Measurements from ENCODE around the gene MRPL47.
"Not testable (repeated sequence)": the region's sequence is repeated elsewhere in the genome, so short reads cannot be mapped to it uniquely, and the experiment has no call there.

The MRPL47 gene

DNA sequence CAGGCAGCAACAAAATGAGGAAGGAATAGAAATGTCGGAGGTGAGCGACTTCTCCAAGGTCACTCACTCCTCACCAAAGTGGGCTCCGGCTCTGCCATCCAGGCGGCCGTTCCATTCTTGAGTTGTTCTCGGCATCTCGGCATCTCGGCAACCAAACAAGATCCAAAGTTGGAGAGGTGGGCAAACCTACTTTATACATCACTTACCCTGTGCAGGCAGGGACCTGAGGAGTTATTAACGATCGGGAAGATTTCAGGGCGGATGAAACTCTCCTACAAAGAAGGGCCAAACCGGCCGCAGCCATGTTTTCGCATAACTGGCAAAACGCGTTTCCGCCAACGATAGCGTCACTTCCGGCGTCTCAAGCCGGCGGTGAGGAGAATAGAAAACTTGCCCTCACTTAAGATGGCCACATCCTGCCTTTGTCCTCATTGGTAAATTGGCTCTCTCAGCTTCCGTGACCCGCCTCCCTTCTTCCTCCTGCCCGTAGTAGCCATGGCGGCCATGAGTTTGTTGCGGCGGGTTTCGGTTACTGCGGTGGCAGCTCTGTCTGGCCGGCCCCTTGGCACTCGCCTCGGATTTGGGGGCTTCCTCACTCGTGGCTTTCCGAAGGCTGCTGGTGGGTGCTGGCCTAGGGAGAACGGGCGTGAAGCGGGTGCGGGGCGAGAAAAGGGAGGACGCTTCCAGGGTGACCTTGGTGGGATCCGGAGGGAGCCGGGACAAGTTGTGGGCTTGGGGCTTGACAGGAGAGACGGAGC lies at the start of gene MRPL47, which contains the start of gene NDUFB5:
MRPL47 (minus strand) TSS at position 318 of the 758 bp plus-strand sequence; CDS start at position 304, 14 bp downstream.
NDUFB5 (plus strand) TSS at position 474 of the 758 bp plus-strand sequence; CDS start at position 496, 22 bp downstream.
- DNase-seq: peak; percentile 32 to 98 (median 89)

DNA sequence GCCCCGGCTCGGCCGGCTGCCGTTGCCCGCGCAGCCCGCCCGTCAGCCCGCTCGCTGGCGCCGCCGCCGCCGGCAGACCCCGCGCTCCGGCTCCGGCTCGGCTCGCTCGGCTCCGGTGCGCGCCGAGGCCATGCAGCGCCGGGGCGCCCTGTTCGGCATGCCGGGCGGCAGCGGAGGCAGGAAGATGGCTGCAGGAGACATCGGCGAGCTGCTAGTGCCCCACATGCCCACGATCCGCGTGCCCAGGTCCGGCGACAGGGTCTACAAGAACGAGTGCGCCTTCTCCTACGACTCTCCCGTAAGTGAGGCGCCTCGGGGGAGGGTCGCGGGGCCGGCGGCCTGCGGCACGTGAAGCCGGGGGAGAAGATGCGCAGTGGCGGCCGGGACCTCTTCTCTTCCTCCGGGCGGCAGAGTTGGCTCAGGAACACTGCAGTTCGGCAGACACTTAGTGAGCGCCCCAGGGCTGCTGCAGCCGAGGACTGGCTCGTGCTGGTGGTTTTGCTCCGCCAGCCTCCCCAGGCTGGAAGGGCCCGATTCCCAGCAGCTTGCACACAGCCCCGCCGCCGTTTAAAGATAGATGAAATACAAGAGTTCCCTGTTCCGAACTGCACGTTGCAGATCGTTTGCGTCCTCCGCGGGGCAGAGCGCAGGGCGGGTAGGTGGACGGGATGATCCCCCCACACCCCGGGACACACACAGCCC lies 48.8 kb upstream of the MRPL47 start:
- peak in 49 of 51 donors; percentile 16 to 85 (median 68) for DNase-seq

DNA sequence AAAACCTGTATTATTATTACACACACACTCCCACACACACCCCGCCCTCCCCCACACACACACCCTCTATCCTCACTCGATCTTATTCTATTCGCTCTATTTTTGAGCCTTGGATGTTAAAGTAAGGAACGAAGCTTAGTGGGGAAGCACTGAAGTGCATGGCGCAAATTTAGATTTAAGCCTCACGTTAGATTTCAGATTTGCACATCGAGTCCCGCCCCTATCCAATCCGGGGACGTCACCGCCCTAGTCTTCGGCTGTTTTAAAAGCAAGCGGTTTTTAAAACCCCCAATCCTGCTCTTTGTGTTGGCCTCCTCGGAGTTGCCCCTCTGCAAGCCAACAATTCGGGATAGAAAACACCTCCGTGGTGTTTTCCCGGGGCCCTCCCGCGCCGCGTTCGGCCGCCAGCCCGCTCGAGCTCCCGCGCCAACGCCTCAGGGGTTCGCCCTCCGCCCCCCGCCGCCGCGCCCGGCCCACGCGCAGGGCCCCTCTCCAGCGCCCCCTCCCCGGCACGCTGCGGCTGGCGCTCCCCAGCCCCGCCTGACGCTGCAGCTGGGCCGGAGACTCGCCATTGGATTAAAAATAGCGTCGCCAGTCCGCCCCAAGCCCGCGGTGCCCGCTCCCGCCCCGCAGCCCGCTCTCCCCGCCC lies 48.1 kb upstream of the MRPL47 start, which contains the start of gene USP13:
USP13 (plus strand) TSS at position 594 of the 649 bp plus-strand sequence. CDS start 186 bp downstream, outside the sequence.
- DNase-seq: peak in 50 of 51 donors; percentile 32 to 91 (median 72)

DNA sequence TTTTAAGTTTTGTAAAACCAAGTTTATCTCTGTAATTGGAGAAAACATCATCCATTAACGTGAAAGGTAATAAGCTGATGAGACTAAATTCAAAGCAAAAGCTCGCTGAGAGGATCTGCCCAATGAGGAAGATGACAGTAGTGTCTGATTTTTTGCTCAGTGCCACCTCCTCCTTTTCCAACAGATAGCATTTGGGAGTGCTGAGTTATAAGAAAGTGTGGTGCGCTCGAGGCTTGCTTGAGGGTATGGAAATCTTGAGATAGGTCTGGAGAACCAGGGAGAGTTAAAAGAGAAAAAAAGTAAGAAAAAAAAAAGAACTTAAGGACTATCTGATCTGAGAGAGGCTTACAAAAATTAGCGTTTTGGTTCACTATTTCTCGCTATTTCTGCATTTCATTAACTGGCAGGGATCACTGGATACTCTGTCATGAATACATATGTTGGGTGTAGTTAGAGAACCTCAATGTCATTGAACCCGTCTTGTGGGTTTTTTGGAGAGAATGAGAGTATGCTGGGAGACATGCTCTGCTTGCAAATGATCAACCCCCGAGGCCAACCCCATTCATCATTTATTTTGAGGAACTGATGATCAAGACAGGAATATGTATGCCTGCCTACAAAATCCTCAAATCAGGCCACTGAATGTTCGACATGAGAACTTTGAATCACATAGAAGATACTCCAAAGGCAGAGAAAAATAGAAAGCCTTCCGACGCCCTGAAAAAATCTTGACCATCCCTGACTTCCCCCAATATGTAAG lies 47.4 kb upstream of the MRPL47 start:
- DNase-seq: peak in 3 of 51 donors; percentile 33 to 72 (median 63)

DNA sequence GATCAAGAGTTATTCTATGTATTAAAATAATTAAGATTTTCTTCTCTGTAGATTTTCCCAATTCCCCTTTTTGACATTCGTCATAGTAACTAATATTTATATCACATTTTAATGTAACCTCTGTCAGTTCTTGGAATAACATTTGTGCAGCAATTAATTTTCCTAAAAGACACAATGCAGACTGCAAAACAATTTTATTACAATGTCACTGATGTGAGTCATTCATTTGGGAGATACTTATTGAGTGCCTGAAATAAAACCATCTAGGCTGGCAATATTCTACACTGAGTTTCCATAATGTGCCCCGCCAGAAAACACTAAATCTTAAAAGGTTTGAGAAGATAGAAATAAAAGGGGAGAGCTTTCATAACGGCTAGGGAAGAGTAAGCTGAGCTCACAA lies 41.7 kb upstream of the MRPL47 start:
- no peak for DNase-seq

DNA sequence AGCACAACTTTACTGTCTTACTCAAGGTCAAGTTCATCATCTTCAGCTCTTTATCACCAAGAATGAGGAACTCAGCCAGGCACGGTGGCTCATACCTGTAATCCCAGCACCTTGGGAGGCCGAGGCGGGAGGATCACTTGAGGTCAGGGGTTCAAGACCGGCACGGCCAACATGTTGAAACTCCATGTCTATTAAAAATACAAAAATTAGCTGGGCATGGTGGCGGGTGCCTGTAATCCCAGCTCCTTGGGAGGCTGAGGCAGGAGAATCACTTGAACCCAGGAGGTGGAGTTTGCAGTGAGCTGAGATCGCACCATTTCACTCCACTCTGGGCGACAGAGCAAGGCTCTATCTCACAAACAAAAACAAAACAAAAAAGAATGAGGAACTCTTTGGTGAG lies 39.4 kb upstream of the MRPL47 start:
- DNase-seq: not testable (repeated sequence)

DNA sequence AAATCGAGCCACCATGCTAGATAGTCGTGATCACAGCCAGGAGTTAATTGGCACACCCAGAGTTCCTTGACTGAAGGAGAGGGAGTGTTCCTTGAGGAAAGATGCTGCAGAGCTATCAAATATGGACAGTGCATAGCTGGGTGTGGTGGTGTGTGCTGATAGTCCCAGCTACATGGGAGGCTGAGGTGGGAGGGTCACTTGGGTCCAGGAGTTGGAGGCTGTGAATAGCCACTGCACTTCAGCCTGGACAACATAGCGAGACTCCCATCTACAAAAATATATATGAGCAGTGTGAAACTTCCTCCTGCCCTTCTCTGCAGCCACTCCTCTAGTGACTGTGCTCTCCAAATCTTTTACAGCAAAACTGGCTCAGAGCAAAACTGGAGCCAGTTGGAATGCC lies 38.4 kb upstream of the MRPL47 start:
- DNase-seq: no peak

DNA sequence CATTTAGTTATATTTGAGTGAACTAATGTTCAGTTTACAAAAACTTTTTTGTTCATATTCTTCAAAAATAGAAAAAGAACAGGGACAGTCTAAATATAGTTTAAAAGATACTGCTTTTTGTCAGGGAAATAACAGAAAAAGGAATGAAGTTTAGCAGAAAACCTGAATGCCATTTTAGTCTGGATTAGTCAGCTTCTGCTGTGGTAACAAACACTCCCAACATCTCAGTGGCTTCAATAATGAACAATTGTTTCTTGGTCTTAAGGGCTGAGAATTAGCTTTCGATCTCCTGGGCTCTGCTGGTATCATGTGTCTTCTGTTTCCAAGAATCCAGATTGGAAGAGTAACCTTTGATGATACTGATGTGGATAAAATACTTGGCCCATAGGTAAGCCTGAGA lies 36.0 kb upstream of the MRPL47 start:
- DNase-seq: no peak

DNA sequence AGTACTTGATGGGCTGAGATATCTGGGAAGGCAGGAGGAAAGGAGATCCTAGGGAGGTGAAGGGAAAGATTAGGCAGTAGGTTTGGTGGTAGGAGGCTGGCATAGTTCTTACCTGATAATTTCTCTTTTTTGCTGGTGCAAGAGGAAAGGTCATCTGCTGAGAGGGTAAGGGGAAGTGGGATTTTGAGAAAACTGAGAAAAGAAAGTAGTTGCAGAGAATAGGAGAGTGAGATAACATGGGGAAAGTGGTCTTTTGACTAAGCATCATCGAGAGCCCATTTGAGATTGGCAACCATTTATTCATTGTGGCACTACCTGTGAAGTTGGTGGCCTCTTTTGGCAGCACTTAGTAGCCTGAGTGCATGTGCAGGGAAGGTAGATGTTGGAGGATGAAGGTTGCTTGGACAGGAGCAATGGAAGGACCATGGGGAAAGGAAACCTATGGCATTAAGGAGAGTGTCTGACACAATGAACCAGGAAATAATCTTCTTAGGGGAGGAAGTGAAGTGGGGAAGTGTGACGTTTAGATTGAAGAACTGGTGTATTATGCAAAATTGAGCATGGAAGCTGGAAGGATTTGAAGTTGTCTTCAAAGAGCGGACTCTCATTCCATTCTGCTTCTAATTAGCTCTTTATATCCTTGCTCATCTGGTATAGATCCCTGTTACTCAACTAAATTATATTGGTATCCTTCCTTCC lies 26.5 kb upstream of the MRPL47 start:
- no peak for DNase-seq

DNA sequence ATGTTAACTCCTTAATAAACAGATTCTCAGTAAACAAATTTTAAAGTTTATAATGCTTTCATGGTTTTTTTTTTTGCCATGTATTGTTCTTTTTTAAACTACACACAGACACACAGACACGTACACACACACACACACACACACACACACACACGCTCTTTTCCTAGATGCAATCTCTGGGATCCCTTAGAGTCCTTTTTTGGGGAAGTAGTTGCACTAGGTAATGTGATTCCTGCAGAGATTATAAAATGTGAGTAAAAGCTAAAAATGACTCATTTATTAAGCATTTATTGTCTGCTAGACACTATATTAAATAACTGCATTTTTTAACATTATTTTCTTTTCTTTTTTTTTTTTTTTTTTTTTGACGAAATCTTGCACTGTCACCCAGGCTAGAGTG lies 20.0 kb upstream of the MRPL47 start:
- DNase-seq: no peak

DNA sequence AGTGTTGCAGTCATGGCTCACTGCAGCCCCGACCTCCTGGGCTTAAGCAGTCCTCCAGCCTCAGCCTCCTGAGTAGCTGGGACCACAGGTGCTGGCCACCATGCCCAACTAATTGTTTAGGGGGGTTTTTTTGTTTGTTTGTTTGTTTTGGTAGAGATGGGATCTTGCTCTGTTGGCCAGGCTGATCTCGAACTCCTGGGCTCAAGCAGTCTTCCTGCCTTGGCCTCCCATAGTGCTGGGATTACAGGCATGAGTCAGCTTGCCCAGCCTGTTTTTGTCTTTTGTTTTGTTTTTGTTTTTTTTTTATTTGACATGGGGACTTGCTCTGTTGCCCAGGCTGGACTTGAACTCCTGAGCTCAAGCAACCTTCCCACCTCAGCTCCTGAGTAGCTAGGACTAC lies 17.6 kb upstream of the MRPL47 start:
- no peak for DNase-seq

DNA sequence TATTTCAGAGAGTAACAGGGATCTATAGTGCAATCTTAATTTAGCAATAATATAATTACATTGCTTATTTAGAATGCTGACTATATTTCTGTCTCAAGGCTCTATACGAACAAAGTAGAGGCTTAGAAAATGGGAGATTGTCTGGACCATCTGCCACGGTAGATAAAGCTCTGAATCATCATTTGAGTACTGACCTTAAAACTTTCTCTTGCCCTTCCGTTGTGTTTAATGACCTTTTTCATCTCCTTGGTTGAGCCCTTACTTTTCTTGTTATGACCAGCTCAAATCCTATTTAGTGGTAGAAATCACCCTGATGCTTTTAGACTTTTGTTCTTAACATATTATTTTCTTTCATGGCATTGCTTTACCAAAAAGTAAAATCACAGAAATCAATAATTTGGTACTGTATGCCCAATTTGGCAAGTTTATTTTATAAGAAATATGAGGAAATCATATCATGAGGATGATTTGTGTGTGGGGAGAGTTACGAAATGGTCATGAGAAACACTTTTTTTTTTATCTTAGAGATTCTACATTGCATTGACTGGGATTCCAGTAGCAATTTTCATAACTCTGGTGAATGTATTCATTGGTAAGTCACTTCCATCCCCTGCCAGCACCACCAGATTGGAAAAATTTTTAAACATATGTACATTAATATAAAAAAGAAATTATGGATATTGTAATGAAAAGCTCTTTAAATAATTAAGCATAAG lies 11.2 kb upstream of the MRPL47 start:
- no peak for DNase-seq

DNA sequence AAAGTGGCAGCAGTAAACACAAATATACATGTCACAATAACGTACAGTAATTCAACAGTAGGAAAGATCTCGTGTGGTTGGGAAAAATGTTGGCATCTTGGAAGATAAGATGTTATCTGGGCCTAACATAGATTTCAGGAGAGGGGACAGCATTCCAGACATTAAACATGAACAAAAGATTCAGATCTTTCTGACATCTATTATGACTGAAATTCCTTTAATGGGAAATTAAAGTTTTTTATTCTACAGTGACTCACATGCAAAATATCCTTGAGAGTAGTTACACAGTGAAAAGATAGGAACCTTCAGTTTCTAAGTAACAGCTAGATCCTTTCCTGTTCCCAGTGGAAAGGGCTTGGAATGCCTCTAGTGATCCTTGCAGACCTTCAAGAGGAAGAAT lies 9.4 kb upstream of the MRPL47 start:
- DNase-seq: no peak

DNA sequence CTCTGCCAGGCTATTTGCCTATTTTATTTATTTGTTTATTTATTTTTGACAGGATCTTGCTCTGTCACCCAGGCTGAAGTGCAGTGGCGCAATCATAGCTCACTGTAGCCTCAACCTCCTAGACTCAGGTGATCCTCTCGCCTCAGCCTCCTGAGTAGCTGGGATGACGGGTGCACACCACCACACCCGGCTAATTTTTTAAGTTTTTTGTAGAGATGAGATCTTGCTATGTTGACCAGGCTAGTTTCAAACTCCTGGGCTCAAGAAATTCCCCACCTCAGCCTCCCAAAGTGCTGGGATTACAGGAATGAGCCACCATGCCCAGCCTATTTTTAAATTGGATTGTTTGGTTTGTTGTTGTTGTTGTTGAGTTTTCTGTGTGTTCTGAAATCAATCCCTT lies 5.6 kb upstream of the MRPL47 start:
- no peak for DNase-seq

DNA sequence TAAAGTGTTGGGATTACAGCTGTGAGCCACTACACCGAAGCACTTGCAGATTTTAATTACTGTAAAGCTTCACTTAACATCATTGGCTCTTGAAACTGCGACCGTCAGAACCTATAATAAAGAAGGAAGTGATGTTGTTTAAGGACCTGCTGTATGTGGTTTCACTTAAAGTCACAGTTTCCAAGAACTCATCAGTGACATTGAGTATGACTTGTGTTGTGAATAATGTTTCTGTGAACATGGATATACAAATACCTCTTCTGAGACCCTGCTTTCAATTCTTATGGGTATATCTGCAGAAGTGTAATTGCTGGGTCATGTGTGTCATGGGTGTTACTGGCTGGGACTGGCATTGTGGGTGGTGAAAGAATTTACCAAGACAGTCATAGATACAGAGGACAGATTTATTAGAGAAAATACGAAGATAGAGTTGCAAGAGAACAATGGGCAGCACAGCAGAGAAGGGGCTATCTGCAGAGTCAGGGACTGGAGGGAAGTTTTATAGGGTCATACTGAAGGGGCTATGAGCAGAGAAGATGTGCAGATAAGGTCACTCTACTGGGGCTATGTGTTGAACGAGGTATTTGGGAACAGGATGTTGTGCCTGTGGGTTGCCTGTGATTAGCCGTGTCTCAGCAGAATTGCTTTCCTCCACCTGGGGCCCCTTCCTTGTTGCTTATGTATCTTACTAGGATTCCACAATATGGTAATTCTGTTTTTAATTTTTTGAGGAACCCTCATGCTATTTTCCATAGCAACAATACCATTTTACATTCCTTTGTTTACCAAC lies 4.7 kb upstream of the MRPL47 start:
- DNase-seq: no peak

DNA sequence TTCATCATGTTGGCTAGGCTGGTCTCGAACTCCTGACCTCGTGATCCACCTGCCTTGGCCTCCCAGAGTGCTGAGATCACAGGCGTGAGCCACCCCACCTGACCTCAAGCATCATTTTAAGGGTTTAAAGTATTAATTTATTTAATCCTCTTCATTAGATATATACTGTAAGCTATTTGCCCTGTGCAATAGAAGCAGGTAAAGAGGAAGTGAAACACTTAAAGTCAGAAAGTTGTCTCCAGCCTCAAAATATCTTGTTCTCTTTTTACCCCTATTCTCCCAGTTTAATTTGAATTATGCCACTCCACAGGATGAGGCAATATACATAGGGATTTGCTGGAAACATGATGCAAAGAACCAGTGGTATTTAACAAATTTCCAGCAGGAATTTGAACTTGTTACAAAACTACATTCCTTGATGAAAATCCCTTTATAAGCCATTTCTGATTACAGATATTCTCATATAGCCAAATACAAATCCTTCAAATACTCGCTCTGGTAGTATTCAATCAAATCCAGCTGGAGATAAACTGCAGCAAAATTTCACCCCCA lies 2.2 kb upstream of the MRPL47 start:
- no peak for DNase-seq

DNA sequence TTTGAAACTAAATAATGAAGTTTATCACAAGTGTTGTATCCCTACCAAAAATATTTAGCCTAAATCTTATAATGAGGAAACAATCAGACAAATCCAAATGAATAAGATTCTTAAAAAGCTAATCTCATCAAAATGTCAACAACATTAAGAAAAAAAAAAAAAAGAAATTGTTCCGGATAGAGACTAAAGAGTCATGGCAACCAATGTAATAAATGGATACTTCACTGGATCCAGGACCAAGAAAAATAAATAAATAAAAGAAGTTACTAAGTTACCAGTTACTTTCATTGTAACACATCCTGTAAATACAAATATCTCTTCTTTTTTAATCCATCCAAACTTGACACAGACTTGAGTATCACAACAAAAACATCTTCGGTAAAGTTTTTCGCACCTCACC lies 607 bp downstream of the MRPL47 start:
- no peak for DNase-seq

DNA sequence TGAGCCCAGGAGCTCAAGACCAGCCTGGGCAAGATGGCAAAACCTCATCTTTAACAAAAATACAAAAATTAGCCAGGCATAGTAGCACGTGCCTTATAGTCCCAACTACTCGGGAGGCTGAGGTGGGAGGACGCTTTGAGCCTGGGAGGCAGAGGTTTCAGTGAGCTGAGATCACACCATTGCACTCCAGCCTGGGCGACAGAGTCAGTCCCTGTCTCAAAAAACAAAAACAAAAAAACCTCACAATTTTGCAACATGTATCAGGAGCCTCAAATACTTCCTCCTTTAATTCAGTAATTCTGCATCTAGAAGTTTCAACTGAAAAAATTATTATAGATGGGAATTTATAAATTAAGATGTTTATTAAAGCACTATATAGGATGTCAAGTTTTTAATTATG lies 1.1 kb downstream of the MRPL47 start:
- no peak for DNase-seq

DNA sequence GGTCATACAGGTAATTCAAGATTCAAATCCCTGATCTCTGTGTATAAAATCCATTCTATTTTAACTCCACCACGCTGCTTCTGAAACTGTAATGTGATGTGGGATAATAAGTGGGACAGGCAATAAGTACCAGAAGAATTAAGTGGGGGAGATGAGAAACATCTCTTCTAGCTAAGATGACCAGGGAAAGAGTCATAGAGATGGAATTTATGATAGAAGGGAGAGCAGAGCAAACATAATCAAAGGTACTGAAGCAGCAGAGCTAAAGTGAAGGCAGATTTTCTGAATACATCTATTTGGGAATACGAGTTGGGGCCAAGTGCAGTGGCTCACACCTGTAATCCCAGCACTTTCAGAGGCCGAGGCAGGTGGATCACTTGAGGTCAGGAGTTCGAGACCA lies 4.9 kb downstream of the MRPL47 start:
- no peak for DNase-seq
